Measurements from ENCODE around the gene PIK3AP1.
"Not testable (repeated sequence)": the region's sequence is repeated elsewhere in the genome, so short reads cannot be mapped to it uniquely, and the experiment has no call there.

PIK3AP1 gene

DNA sequence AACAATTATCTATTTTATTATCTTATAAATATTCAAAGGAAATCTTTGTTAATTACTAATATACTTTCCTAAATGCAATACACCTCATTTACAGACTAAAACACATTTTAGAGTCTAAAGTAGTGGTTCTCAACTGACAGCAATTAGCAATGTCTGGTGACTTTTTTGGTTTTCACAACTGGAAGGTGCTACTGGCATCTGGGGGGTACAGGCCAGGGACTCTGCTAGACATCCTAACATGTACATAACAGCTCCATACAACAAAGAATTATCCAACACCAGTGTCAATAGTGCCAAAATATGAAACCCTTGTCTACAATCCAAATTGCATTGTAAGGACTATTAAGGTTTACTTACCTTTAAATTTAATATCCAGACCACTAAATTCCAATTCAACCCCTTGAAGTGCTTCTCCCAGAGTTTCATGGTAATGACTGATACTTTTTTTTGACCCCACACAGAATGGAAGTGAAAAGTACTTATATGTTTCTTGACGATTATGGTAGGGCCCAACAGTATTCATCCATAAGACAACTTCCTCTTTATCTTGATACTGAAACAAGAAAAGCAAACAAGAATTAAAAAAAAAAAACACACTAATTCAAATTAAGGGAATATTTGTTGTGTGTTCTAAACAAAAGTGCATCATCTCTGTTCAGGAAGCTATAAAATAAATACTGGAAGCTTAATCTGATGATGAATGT, 143.9 kb downstream of the PIK3AP1 start:
- intact Hi-C loops (cut with DNase I): no loop called here
- no peak for DNase-seq

DNA sequence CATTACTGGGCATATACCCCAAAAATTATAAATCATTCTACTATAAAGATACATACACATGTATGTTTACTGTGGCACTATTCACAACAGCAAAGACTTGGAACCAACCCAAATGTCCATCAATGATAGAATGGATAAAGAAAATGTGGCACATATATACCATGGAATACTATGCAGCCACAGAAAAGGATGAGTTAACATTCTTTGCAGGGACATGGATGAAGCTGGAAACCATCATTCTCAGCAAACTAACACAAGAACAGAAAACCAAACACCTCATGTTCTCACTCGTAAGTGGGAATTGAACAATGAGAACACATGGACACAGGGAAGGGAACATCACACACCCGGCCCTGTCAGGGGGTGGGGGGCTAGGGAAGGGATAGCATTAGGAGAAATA, 145.8 kb downstream of the PIK3AP1 start:
- intact Hi-C loops (cut with DNase I); DNase-seq: not testable (repeated sequence)

DNA sequence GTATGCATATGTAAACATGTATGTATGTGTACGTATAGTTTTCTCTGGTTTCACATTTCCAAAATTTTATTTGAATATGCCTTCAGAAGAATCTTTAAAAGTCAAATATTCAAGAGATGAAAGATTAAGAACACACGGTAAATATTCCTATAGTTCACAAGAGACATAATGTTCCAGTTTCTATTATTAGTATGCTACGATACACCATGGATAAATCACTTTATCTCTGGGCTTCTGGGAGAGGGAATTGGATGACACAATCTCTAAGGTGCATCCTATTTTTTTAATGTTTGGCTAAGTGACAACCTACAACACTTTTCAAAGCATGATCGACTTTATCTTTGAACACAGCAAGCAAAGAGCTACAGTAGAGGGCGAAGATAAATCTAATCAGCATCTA, 147.3 kb downstream of the PIK3AP1 start:
- DNase-seq: no peak
- intact Hi-C loops (cut with DNase I): no loop called here

DNA sequence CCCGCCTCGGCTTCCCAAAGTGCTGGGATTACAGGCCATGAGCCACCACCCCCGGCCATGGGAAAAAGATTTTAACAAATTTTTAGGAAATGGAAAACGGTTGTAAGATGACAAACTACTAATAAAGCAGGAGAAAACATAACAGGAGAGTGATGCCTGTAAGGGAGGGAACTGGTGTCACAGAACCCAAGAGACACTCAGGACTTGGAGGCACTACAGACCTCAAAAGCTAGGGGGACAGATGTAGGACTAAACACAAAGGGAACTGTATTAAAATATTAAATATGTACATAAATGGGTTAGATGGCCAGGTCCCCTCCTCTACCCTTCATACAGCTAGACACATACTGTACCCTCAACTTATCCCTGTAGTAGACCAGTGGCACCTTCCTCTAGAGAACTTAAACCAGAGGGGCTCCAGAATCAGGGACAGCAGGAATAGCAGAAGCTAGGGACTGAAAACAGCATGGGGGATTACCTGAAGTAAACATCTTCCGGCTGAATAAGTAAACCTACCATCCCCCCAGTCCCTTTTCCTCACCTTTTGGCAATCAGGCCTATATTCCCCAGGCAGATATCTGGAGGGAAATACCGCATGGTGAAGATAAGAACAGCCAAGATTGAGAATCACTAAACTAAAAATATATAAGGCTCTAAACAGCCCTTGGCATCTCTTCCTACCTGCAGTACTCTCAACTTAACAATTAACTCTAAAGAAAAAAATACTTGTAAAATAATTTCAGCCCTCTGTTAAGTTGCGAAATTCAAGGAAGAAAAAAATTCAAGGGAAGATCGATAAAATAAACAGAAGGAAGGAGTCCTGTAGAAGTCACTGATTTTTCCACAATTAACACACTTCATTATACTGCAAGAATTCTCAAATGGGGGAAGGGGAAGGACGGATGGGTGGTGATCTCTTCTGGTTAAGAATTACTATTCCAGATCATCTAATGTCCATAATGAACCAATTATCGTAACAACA, 149.0 kb downstream of the PIK3AP1 start:
- no peak for DNase-seq
- intact Hi-C loops (cut with DNase I): no loop called here

DNA sequence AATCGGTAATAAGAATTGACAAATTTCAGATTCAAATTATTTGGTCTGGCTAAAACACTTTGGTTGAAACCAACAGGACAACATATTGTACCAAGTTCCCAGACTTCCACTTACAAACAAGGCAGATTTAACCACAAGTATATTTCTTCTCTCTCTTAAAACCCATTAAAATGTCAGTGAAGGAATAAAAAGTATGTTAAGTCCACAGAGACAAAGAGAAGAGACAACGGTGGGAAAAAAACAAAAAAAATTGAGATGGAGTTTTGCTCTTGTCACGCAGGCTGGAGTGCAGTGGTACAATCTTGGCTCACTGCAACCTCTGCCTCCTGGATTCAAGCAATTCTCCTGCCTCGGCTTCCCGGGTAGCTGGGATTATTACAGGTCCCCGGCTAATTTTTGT, 149.8 kb downstream of the PIK3AP1 start:
- no peak for DNase-seq
- intact Hi-C loops (cut with DNase I): no loop called here

DNA sequence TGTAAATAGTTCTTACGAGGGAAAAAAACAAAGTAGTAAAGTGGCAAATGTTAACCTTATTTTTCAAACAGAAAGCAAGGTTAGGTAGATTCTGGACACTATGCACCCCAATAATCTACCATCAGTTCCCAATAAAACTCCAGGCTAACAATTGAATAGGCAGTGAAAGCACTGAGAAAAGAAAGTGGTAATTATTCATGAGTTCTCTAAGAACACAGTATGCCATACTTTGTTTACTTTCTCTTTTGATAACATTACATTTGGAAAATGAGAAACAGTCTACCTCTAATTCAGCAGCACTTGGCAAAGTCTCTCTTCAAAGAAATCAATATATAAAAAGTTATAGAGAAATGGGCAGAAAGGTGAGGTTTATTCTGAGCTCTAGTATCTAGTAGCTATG, 151.9 kb downstream of the PIK3AP1 start:
- no peak for DNase-seq
- intact Hi-C loops (cut with DNase I): no loop called here

DNA sequence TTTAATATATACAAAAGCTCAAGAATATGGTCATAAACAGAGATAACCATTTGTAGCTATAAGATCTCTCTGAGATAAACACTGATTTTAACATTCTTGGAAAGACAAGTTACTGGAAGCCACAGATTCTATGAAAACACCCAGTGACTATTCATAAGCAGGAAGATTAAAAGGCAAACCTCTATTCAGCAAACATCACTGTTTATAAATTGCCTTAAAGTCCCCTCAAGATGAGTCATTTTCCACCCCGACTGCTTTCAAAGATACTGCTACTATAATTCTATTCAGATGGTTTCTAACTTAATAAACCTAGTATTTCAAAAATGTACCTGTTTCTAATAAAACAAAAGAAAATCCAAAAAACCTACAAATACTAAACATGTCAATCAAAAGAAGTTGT, 154.5 kb downstream of the PIK3AP1 start:
- no peak for DNase-seq
- intact Hi-C loops (cut with DNase I): no loop called here

DNA sequence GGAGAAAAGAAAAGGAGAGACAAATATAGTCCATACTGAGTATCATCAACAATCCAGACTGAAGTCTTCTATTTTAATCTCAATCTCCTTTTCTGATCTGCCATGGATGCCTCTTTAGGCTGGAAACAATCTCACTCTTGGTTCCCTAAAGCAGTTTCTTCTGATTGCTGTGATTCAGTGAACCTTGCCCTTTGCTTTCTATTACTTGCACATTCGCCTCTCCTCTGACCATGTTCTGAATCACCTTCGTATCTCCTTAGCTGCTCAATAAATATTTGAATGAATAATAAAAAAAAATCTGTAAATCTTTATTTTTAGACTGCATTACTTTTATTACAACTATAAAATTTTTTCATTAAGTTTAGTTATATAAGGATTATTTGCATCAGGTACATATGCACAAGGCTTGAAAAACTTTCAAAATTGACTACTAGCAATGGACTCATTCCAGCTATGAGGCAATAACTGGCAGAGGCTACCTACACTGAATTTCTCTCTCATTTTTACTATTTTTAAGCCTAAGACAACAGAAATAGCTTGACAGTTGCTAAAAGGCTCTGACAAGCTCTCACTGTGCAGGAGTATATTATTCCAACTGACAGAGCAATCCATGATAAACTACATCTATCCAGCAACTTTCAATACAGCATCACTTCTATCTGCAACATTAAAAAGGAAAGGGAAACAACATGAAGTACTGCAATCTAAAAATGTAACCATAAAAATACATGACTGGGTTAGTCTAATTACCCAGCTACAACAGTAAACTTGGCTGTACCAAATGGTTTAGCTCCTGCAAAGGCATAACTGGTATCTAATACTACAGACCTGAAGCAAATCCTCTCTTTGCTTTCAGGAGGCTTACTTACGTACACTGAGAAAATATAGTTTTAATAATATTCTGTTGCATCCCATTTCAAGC, 159.1 kb downstream of the PIK3AP1 start:
- intact Hi-C loops (cut with DNase I): no loop called here
- DNase-seq: peak in 2 of 42 donors; percentile 7 to 34

DNA sequence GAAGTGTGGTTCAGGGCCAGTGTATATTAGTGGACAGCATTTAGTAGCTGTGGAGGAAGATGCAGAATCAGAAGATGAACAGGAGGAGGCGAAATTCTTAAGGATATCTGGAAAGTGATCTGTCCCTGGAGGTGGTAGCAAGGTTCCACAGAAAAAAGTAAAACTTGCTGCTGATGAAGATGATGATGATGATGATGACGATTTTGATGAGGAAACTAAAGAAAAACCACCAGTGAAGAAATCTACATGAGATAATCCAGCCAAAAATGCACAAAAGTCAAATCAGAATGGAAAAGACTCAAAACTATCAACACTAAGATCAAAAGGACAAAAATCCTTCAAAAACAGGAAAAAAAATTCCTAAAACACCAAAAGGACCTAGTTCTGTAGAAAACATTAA, 159.8 kb downstream of the PIK3AP1 start:
- DNase-seq: no peak
- intact Hi-C loops (cut with DNase I): no loop called here

DNA sequence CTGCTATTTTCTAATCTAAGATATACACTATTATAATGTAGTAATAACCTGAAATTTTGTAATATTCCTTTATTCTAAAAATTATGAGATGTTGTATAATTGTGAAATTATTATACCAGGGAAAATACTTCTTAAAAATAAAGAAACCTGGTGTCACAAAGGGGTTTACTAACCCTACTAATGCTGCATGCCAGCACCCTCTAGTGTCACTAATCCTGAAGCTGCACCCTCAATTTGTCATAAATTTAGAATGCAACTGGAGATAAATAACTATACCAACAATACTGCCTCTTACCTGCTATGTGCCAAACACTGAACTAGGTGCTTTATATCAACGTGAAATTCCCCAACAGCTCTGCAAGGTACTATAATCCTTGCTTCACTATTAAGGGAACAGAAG, 164.3 kb downstream of the PIK3AP1 start:
- intact Hi-C loops (cut with DNase I): loop anchor here (10.0 kb wide), 1 partner anchor 181 kb away; no protein-coding TSS in a partner anchor
- DNase-seq: peak in 24 of 42 donors; percentile 6 to 65 (median 28)

DNA sequence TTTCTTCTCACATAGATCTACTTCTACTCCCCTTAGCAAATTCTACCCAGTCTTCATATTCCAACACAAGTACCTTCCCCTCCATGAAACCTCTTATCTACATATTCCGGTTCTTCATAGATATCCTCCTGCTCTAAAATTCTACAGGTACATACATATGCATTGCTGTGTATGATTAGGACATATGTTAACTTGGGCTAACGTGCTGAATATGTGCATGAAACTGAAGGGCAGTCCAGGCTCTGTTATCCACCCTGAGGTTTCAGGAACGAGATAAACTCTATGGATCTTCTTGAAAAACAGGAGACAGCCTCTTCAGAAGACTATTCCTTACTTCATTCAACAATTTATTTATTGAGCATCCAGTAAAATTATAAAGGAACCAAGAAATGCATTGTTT, 165.0 kb downstream of the PIK3AP1 start:
- DNase-seq: no peak
- intact Hi-C loops (cut with DNase I): loop anchor here (10.0 kb wide), 1 partner anchor 181 kb away; no protein-coding TSS in a partner anchor

DNA sequence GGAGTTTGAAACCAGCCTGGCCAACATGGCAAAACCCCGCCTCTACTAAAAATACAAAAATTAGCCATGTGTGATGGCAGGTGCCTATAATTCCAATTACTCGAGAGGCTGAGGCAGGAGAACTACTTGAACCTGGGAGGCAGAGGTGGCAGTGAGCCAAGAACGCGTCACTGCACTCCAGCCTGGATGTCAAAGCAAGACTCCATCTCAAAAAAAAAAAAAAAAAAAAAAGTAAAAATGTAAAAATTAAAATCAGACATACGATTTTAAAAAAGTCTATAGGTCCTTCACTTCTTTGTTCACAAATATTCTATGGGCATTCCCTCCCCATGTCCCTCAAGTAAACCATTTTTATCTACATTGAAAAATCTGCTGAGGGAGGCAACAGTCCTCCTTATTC, 171.7 kb downstream of the PIK3AP1 start:
- intact Hi-C loops (cut with DNase I): no loop called here
- DNase-seq: peak in 23 of 42 donors; percentile 3 to 62 (median 18)

DNA sequence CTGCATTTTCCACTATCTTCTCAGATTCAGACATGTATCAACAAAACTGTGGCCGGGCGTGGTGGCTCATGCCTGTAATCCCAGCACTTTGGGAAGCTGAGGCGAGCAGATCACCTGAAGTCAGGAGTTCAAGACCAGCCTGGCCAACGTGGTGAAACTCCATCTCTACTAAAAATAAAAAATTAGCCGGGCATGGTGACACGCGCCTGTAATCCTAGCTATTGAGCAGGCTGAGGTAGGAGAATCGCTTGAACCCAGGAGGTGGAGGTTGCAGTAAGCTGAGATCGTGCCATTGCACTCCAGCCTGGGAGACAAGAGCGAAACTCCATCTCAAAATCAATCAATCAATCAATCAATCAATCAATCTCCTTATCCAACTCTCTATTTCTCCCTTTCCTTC, 174.8 kb downstream of the PIK3AP1 start:
- DNase-seq; intact Hi-C loops (cut with DNase I): not testable (repeated sequence)

Measured in head of caudate nucleus (tissue), 42 donors.